HG02840 (cell line): Measurements from ENCODE around the gene OR51A7.
"Not testable (repeated sequence)": the region's sequence is repeated elsewhere in the genome, so short reads cannot be mapped to it uniquely, and the experiment has no call there.

Source experiments
- ATAC-seq: cut with Tn5 transposase; IDR thresholded peaks from one replicate; pipeline ENCODE4 v1.9.1; 2021; ENCODE audit warnings: mild to moderate bottlenecking, moderate library complexity, moderate number of reproducible peaks; ENCODE audit not compliant: unreplicated experiment, low FRiP score

Gene OR51A7

DNA sequence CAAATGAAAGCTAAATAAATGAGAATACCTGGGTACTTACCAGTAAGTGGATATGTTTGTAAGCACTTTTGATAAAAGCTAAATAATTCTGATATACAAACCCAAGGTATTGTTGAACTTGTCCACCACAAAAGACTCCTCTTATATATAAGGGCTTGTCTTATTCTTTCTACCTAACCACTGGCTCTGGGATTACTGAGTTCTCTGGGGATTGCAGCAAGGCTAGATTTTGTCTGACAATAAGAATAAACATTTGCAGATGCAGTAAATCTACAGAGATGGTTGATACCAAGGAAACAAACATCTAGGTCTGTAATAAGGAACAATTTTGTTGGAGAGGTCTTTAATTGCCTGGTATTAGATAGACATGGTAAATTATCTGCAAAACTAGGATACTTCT lies 43.9 kb downstream of the OR51A7 start, which contains the start of gene OR51A4:
TSS of gene OR51A4 (minus strand) at position 101 of the 400 bp plus-strand sequence. CDS start 505 bp downstream, outside the sequence.
- no peak for ATAC-seq

DNA sequence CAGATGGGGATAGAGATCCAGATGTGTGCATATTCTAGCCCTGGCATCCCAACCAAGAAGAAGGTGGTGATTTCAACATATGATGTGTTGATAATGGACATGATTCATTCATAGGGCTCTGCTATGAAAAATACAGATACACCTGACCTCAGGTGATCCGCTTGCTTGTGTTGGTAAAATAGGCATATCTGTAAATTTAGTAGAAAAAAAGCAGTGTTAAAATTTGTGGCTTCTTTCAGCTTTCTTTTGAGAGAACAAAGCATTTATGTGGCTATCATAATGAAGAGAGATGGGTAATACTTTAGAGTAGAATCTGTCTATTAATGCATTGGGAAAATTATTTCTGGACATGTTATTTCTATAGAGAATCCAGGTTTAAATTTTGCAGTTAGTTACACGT lies 52.0 kb downstream of the OR51A7 start, which contains the start of gene OR51A2:
TSS of gene OR51A2 (minus strand) at position 101 of the 400 bp plus-strand sequence. CDS start at position 101, 0 bp downstream.
- ATAC-seq = not testable (repeated sequence)

DNA sequence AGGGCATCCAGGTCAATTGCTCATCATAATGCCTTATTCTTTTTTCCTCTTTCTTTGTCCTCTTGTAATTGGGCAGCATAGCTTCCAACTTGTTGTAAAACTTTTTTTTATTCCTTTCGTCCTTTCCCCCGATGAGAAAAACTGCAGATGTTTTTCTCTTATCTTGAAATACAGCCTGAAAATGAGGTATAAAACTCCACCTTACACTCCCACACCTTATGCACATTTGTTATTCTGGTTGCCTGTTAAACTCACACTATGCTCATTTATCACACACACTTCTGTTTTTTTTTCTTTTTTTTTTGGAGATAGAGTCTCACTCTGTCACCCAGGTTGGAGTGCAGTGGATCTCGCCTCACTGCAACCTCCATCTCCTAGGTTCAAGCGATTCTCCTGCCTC lies 53.8 kb downstream of the OR51A7 start:
- ATAC-seq = no peak
